NCI-H1930 (cell line): ENCODE results near the gene CD3G.
"Not testable (repeated sequence)": the region's sequence is repeated elsewhere in the genome, so short reads cannot be mapped to it uniquely, and the experiment has no call there.

Experiments
- DNase-seq, 2 experiments: peaks; one replicate each; lab custom pipeline; 2025; lab: John Stamatoyannopoulos, UW

The CD3G gene

DNA sequence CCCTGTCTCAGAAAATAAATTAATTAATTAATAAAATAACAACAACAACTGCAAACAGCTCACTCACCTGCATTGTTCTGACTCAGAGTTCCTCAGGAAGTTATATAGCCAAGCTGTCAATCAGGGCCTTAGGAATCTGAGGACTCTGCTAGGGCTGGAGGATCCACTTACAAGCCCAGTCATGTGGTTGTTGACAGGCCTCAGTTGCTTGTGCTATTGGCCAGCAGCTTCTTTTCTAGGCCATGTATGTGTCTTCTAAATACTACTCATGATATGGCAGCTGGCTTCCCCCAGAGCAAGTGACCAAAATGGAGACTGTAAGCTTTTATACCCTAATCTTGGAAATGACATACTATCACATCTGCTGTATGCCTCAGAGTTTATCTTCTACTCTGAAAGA is 36.4 kb downstream of the CD3G start:
- no peak for DNase-seq

DNA sequence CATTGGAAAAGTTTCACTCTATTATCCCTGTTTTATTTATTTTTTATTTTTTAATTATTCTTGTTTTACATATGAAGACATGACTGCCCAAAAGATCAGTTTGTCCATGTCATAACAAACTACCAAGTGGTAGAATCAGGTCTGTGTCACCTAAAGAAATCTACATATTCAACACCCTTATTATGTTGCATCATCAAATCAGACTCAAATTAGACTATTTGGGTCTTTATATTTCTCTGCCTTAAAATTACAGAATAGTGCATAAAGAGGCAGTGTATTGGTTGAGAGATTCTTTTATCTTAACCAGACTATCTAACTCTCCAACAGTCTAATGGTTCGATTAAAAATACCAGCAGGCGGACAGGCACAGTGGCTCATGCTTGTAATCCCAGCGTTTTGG is 38.8 kb downstream of the CD3G start:
- DNase-seq: no peak

DNA sequence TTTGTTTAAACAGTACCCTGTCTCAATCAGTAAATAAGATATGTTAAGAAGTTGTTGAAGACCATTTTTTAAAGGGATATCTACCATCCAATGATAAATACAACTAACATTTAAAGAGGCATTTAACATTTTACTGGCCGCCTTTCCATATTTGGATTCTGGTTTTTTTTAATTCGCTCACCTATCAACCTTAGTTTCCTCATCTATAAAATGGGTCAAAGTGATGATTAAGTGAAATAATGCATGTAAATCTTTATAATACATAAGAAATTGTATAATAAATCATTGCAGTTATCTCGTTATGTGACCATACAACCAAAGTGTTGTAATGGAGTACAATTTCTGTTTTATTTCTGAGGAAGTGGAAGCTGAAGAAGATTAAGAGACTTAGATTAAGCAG is 39.5 kb downstream of the CD3G start:
- no peak for DNase-seq

- no peak for DNase-seq
Observed at GRCh38 chr11:118396097-118396501, 52.0 kb downstream of the CD3G start.

DNA sequence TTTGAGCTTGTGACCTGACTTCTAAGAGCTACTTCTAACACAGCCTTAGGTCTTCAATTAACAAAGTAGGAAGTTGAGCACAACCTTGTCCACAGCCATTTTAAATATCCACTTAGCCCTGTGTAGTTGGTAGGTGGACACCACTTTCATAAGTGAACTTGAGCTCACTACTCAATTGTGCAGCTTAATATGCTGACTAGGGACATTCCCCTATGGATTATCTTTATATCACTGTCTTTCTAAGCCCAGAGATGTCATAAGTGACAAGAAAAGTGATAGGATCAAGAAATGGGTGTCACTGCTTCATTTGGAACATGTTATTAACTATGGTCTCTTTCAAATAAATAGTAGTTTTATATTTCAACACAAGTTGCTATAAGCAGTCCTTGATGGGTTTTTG is 53.3 kb downstream of the CD3G start:
- no peak for DNase-seq

GRCh38 chr11:118398791-118399559 is 54.8 kb downstream of the CD3G start:
- no peak for DNase-seq

- DNase-seq: peak; percentile 77 to 88
Observed at GRCh38 chr11:118401151-118401879, 57.2 kb downstream of the CD3G start, which contains the start of gene ATP5MG. Gene ATP5MG, plus strand, starts transcription at chr11:118401606. Its CDS starts 60 bp downstream, at chr11:118401666.

DNA sequence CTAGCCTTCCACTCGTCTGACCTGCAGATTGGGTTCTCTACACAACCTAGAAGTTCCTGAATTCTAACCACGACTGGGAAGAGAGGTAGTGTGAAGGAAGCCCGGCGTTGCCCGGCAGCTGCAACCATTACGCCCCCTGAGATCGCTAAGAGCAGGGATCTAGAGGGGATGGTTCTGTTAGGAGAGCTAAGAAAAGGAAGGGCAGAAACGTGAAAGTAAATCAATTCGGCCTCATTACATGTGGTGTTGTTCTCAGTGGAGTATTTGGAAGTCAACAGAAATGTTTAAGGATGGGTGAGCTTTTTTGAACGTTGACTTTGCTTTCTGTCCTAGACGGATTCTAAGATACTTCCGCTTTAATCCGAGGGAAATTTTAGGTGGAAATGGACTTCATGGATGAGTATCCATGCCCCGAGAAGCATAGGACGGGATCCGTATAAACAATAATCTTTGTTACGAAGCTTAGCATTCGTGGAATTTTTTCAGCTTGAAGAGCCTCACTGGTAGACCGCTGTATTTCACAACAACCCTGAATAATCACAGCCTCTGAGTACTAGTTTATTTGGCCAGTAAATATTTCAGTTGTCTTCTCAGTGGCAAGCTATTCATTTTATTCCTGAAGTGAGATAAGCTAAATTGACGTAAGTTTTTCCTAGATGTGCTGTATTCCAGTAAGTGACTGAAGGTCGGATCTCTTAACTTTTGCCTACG is 57.9 kb downstream of the CD3G start:
- DNase-seq: no peak

- not testable (repeated sequence) for DNase-seq
Observed at GRCh38 chr11:118402594-118402993, 58.5 kb downstream of the CD3G start.
